ENCODE measurements around the gene TMEM147.

TMEM147 gene

GRCh38 chr19:35513628-35514281 is 31.7 kb upstream of the TMEM147 start, which contains the start of gene DMKN:
Gene DMKN, minus strand, starts transcription at chr19:35513649. Its CDS starts 174 bp downstream, at chr19:35513475.
- Histone ChIP-seq H3K27me3 (ENCODE audit: low read length) (no peaks in the 10 kb centered on the region), H3K9me3 (ENCODE audit: insufficient read depth, low read length) (no peaks in the 10 kb centered on the region), H3K4me3 (ENCODE audit: insufficient read depth, low read length, poor library complexity, severe bottlenecking) (no peak within 1 kb of the TSS), H3K9ac (ENCODE audit: low read length) (no peak within 1 kb of the TSS), H3K79me2 (ENCODE audit: insufficient read depth, low read length) (no peaks in the 10 kb centered on the region), H3K9me2 (replicated peaks; ENCODE audit: insufficient read depth, low read length) (no peaks in the 10 kb centered on the region), H3F3A (ENCODE audit: insufficient read depth) (no peaks in the 10 kb centered on the region), H4K20me1 (ENCODE audit: low read depth, low read length) (no peaks in the 10 kb centered on the region), H3K36me3 (ENCODE audit: low read length) (no peaks in the 10 kb centered on the region), H3K27ac (ENCODE audit: low read depth, low read length) (no peak within 1 kb of the TSS), H2AFZ (ENCODE audit: low read depth, low read length, severe bottlenecking) (no peak within 1 kb of the TSS), H3K4me2 (ENCODE audit: low read depth, low read length, poor library complexity, severe bottlenecking) (no peak within 1 kb of the TSS)
- TF ChIP-seq EZH2phosphoT487 (conservative IDR thresholded peaks at IDR 0.05; ENCODE audit: low read length) (no peak), CTCF (IDR thresholded peaks at IDR 0.05; ENCODE audit: insufficient read depth, low read length, poor library complexity, severe bottlenecking) (no peak)

GRCh38 chr19:35514282-35514809 is 31.1 kb upstream of the TMEM147 start:
- H3F3A ChIP-seq (ENCODE audit: insufficient read depth), result no peaks in the 10 kb centered on the region
- H3K9ac ChIP-seq (ENCODE audit: low read length), result no peak overlapping the region
- TF ChIP-seq EZH2phosphoT487 (conservative IDR thresholded peaks at IDR 0.05; ENCODE audit: low read length), result no peak
- no peak for TF ChIP-seq CTCF (IDR thresholded peaks at IDR 0.05; ENCODE audit: insufficient read depth, low read length, poor library complexity, severe bottlenecking)
- H3K27ac ChIP-seq (ENCODE audit: low read depth, low read length), result no peak overlapping the region
- H4K20me1 ChIP-seq (ENCODE audit: low read depth, low read length), result no peaks in the 10 kb centered on the region
- H3K36me3 ChIP-seq (ENCODE audit: low read length), result no peaks in the 10 kb centered on the region
- H3K9me3 ChIP-seq (ENCODE audit: insufficient read depth, low read length), result no peaks in the 10 kb centered on the region
- no peaks in the 10 kb centered on the region for H3K79me2 ChIP-seq (ENCODE audit: insufficient read depth, low read length)
- no peak overlapping the region for H2AFZ ChIP-seq (ENCODE audit: low read depth, low read length, severe bottlenecking)
- no peaks in the 10 kb centered on the region for H3K27me3 ChIP-seq (ENCODE audit: low read length)
- no peak overlapping the region for H3K4me3 ChIP-seq (ENCODE audit: insufficient read depth, low read length, poor library complexity, severe bottlenecking)
- no peak overlapping the region for H3K4me2 ChIP-seq (ENCODE audit: low read depth, low read length, poor library complexity, severe bottlenecking)
- H3K9me2 ChIP-seq (replicated peaks; ENCODE audit: insufficient read depth, low read length), result no peaks in the 10 kb centered on the region

DNA sequence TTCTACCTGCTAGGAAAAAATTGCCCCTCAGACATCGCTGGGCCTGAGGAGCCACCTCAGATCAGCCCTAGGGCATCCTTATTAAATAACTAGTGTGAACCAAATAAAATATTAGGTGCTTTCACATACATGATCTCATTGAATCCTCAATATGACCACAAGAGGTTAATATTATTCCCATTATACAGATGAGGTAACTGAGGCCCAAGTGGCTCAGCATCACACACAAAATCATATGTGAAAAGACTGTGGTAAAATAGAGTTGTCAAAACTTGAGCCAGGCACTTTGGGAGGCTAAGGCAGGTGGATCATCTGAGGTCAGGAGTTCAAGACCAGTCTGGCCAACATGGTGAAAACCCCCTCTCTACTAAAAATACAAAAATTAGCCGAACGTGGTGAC is 29.1 kb upstream of the TMEM147 start:
- Histone ChIP-seq H4K20me1 (ENCODE audit: low read depth, low read length) (no peaks in the 10 kb centered on the region), H3K4me2 (ENCODE audit: low read depth, low read length, poor library complexity, severe bottlenecking) (no peak overlapping the region), H3F3A (ENCODE audit: insufficient read depth) (no peaks in the 10 kb centered on the region), H3K9me3 (ENCODE audit: insufficient read depth, low read length) (no peaks in the 10 kb centered on the region), H3K27ac (ENCODE audit: low read depth, low read length) (no peak overlapping the region), H3K27me3 (ENCODE audit: low read length) (no peaks in the 10 kb centered on the region), H3K79me2 (ENCODE audit: insufficient read depth, low read length) (no peaks in the 10 kb centered on the region), H2AFZ (ENCODE audit: low read depth, low read length, severe bottlenecking) (no peak overlapping the region), H3K9me2 (replicated peaks; ENCODE audit: insufficient read depth, low read length) (no peaks in the 10 kb centered on the region), H3K4me3 (ENCODE audit: insufficient read depth, low read length, poor library complexity, severe bottlenecking) (no peak overlapping the region), H3K9ac (ENCODE audit: low read length) (no peak overlapping the region), H3K36me3 (ENCODE audit: low read length) (no peaks in the 10 kb centered on the region)
- TF ChIP-seq EZH2phosphoT487 (conservative IDR thresholded peaks at IDR 0.05; ENCODE audit: low read length) (no peak), CTCF (IDR thresholded peaks at IDR 0.05; ENCODE audit: insufficient read depth, low read length, poor library complexity, severe bottlenecking) (no peak)
